ENCODE measurements around the gene CDH12. TPM values are rescaled to one million over a fixed set of nuclear protein-coding genes. Genes with fewer than 3 reads are reported as not detected.
A peak's percentile ranks its signal among the peaks of the same experiment; 100 is the strongest.

Gene CDH12
- total RNA-seq, 2 experiments from 2014 or later, result not detected

GRCh38 chr5:21919414-21920022 lies 933.6 kb downstream of the CDH12 start:
- ChIA-PET CTCF (no interaction called here), POLR2A (no interaction called here)
- DNase-seq, result peak; percentile 20
- Mint-ChIP-seq H3K4me1 (ENCODE audit: low read depth) (no peaks in the 10 kb centered on the region), H3K27ac (no peak overlapping the region), H3K4me3 (no peak overlapping the region), H3K9me3 (ENCODE audit: insufficient read depth) (no peaks in the 10 kb centered on the region), H3K36me3 (ENCODE audit: low read depth) (no peaks in the 10 kb centered on the region), H3K27me3 (ENCODE audit: low read depth) (no peaks in the 10 kb centered on the region)
- no peak for ATAC-seq

- H3K9me3 Mint-ChIP-seq (ENCODE audit: insufficient read depth), result no peaks in the 10 kb centered on the region
- no peaks in the 10 kb centered on the region for H3K27me3 Mint-ChIP-seq (ENCODE audit: low read depth)
- no peak for DNase-seq
- ChIA-PET CTCF (no interaction called here), POLR2A (no interaction called here)
- no peaks in the 10 kb centered on the region for H3K36me3 Mint-ChIP-seq (ENCODE audit: low read depth)
- H3K4me1 Mint-ChIP-seq (ENCODE audit: low read depth), result no peaks in the 10 kb centered on the region
- no peak overlapping the region for H3K27ac Mint-ChIP-seq
- no peak for ATAC-seq
- no peak overlapping the region for H3K4me3 Mint-ChIP-seq
Observed at GRCh38 chr5:21918451-21918850, 934.7 kb downstream of the CDH12 start.

- Mint-ChIP-seq H3K4me1 (ENCODE audit: low read depth) (no peaks in the 10 kb centered on the region), H3K9me3 (ENCODE audit: insufficient read depth) (peaks cover 4% of the 10 kb centered on the region), H3K36me3 (ENCODE audit: low read depth) (no peaks in the 10 kb centered on the region), H3K27ac (no peak overlapping the region), H3K27me3 (ENCODE audit: low read depth) (no peaks in the 10 kb centered on the region), H3K4me3 (no peak overlapping the region)
- ATAC-seq (no peak), DNase-seq (no peak)
- CTCF ChIA-PET, result no interaction called here
- POLR2A ChIA-PET, result no interaction called here
Observed at GRCh38 chr5:21910731-21911130, 942.4 kb downstream of the CDH12 start.

- no peak for ATAC-seq
- Mint-ChIP-seq H3K27ac (no peak overlapping the region), H3K4me3 (no peak overlapping the region), H3K27me3 (ENCODE audit: low read depth) (no peaks in the 10 kb centered on the region), H3K9me3 (ENCODE audit: insufficient read depth) (peaks cover 4% of the 10 kb centered on the region), H3K36me3 (ENCODE audit: low read depth) (no peaks in the 10 kb centered on the region), H3K4me1 (ENCODE audit: low read depth) (no peaks in the 10 kb centered on the region)
- ChIA-PET POLR2A (no interaction called here), CTCF (no interaction called here)
- DNase-seq, result no peak
Observed at GRCh38 chr5:21895766-21896350, 957.3 kb downstream of the CDH12 start.

- no peak for DNase-seq
- Mint-ChIP-seq H3K27ac (no peak overlapping the region), H3K36me3 (ENCODE audit: low read depth) (no peaks in the 10 kb centered on the region), H3K27me3 (ENCODE audit: low read depth) (no peaks in the 10 kb centered on the region), H3K4me3 (no peak overlapping the region), H3K9me3 (ENCODE audit: insufficient read depth) (peaks cover 4% of the 10 kb centered on the region), H3K4me1 (ENCODE audit: low read depth) (no peaks in the 10 kb centered on the region)
- POLR2A ChIA-PET, result no interaction called here
- CTCF ChIA-PET, result no interaction called here
- no peak for ATAC-seq
Observed at GRCh38 chr5:21893161-21893560, 960.0 kb downstream of the CDH12 start.

- H3K27me3 Mint-ChIP-seq (ENCODE audit: low read depth), result no peaks in the 10 kb centered on the region
- POLR2A ChIA-PET, result no interaction called here
Observed at GRCh38 chr5:21889581-21889980, 963.6 kb downstream of the CDH12 start.

GRCh38 chr5:21882074-21882745 lies 970.9 kb downstream of the CDH12 start:
- Mint-ChIP-seq H3K4me3 (no peak overlapping the region), H3K27me3 (ENCODE audit: low read depth) (no peaks in the 10 kb centered on the region), H3K4me1 (ENCODE audit: low read depth) (no peaks in the 10 kb centered on the region), H3K9me3 (ENCODE audit: insufficient read depth) (peaks cover 8% of the 10 kb centered on the region), H3K27ac (no peak overlapping the region), H3K36me3 (ENCODE audit: low read depth) (no peaks in the 10 kb centered on the region)
- ATAC-seq, result no peak
- DNase-seq, result no peak
- ChIA-PET CTCF (no interaction called here), POLR2A (no interaction called here)

More at GRCh38 chr5:21889581-21889980, 963.6 kb downstream of the CDH12 start:
- Mint-ChIP-seq H3K36me3 (ENCODE audit: low read depth) (no peaks in the 10 kb centered on the region), H3K9me3 (ENCODE audit: insufficient read depth) (peaks cover 4% of the 10 kb centered on the region), H3K4me3 (no peak overlapping the region), H3K4me1 (ENCODE audit: low read depth) (no peaks in the 10 kb centered on the region), H3K27ac (no peak overlapping the region)
- DNase-seq, result no peak
- no peak for ATAC-seq
- CTCF ChIA-PET, result no interaction called here

- no peak overlapping the region for H3K27ac Mint-ChIP-seq
- CTCF ChIA-PET, result no interaction called here
- H3K4me1 Mint-ChIP-seq (ENCODE audit: low read depth), result no peaks in the 10 kb centered on the region
- peaks cover 4% of the 10 kb centered on the region for H3K9me3 Mint-ChIP-seq (ENCODE audit: insufficient read depth)
- no peaks in the 10 kb centered on the region for H3K36me3 Mint-ChIP-seq (ENCODE audit: low read depth)
- H3K27me3 Mint-ChIP-seq (ENCODE audit: low read depth), result no peaks in the 10 kb centered on the region
- POLR2A ChIA-PET, result no interaction called here
- DNase-seq, result no peak
- ATAC-seq, result no peak
- no peak overlapping the region for H3K4me3 Mint-ChIP-seq
Observed at GRCh38 chr5:21880164-21880563, 973.0 kb downstream of the CDH12 start.

GRCh38 chr5:21862986-21863385 lies 990.2 kb downstream of the CDH12 start:
- peaks cover 3% of the 10 kb centered on the region for H3K9me3 Mint-ChIP-seq (ENCODE audit: insufficient read depth)
- H3K4me3 Mint-ChIP-seq, result no peak overlapping the region
- ChIA-PET POLR2A (no interaction called here), CTCF (no interaction called here)
- no peaks in the 10 kb centered on the region for H3K36me3 Mint-ChIP-seq (ENCODE audit: low read depth)
- ATAC-seq (no peak), DNase-seq (no peak)
- no peaks in the 10 kb centered on the region for H3K4me1 Mint-ChIP-seq (ENCODE audit: low read depth)
- H3K27me3 Mint-ChIP-seq (ENCODE audit: low read depth), result no peaks in the 10 kb centered on the region
- no peak overlapping the region for H3K27ac Mint-ChIP-seq

- H3K4me3 Mint-ChIP-seq, result no peak overlapping the region
- H3K27me3 Mint-ChIP-seq (ENCODE audit: low read depth), result no peaks in the 10 kb centered on the region
- no peaks in the 10 kb centered on the region for H3K4me1 Mint-ChIP-seq (ENCODE audit: low read depth)
- H3K9me3 Mint-ChIP-seq (ENCODE audit: insufficient read depth), result peaks cover 3% of the 10 kb centered on the region
- no peak for ATAC-seq
- no peak overlapping the region for H3K27ac Mint-ChIP-seq
- ChIA-PET POLR2A (no interaction called here), CTCF (no interaction called here)
- H3K36me3 Mint-ChIP-seq (ENCODE audit: low read depth), result no peaks in the 10 kb centered on the region
- no peak for DNase-seq
Observed at GRCh38 chr5:21858441-21858840, 994.7 kb downstream of the CDH12 start.

- ATAC-seq, result no peak
- no peaks in the 10 kb centered on the region for H3K4me1 Mint-ChIP-seq (ENCODE audit: low read depth)
- no peak overlapping the region for H3K27ac Mint-ChIP-seq
- H3K4me3 Mint-ChIP-seq, result no peak overlapping the region
- no peaks in the 10 kb centered on the region for H3K36me3 Mint-ChIP-seq (ENCODE audit: low read depth)
- POLR2A ChIA-PET, result no interaction called here
- H3K27me3 Mint-ChIP-seq (ENCODE audit: low read depth), result no peaks in the 10 kb centered on the region
- CTCF ChIA-PET, result no interaction called here
- no peaks in the 10 kb centered on the region for H3K9me3 Mint-ChIP-seq (ENCODE audit: insufficient read depth)
- no peak for DNase-seq
Observed at GRCh38 chr5:21856987-21857386, 996.2 kb downstream of the CDH12 start.

- no peak for DNase-seq
- Mint-ChIP-seq H3K27me3 (ENCODE audit: low read depth) (no peaks in the 10 kb centered on the region), H3K27ac (no peak overlapping the region), H3K4me3 (no peak overlapping the region), H3K9me3 (ENCODE audit: insufficient read depth) (peaks cover 8% of the 10 kb centered on the region), H3K36me3 (ENCODE audit: low read depth) (no peaks in the 10 kb centered on the region), H3K4me1 (ENCODE audit: low read depth) (no peaks in the 10 kb centered on the region)
- ChIA-PET CTCF (no interaction called here), POLR2A (no interaction called here)
- no peak for ATAC-seq
Observed at GRCh38 chr5:21847300-21847699, 1005.8 kb downstream of the CDH12 start.

- POLR2A ChIA-PET, result no interaction called here
- ATAC-seq (no peak), DNase-seq (no peak)
- H3K9me3 Mint-ChIP-seq (ENCODE audit: insufficient read depth), result peaks cover 11% of the 10 kb centered on the region
- CTCF ChIA-PET, result no interaction called here
- no peaks in the 10 kb centered on the region for H3K4me1 Mint-ChIP-seq (ENCODE audit: low read depth)
- H3K36me3 Mint-ChIP-seq (ENCODE audit: low read depth), result no peaks in the 10 kb centered on the region
- H3K27ac Mint-ChIP-seq, result no peak overlapping the region
- H3K27me3 Mint-ChIP-seq (ENCODE audit: low read depth), result no peaks in the 10 kb centered on the region
- no peak overlapping the region for H3K4me3 Mint-ChIP-seq
Observed at GRCh38 chr5:21844960-21845359, 1008.2 kb downstream of the CDH12 start.

Data from activated CD8-positive, alpha-beta T cell treated with anti-CD3 and anti-CD28 coated beads, Interleukin-2, amount 10 ng/mL, durations not matched to agents 7 days and 5 days (primary cell).